Panc1 (cell line): ENCODE measurements around the gene AFM. TPM values are rescaled to one million over a fixed set of nuclear protein-coding genes. Genes with fewer than 3 reads are reported as not detected.

ENCODE experiments used
- ATAC-seq: fragments of 200-7000 bp; cut with Tn5 transposase; 2 replicates; pipeline ENCODE4 v1.9.1; 2020; ENCODE audit warnings: mild to moderate bottlenecking, moderate library complexity
- BruUV-seq: library from RNA; stranded (reverse); fragments of 400-500 nt; replicated peaks from 2 replicates; lab custom pipeline; 2021; lab: Mats Ljungman, UMichigan
- CTCF ChIA-PET: fragments of 300-600 bp; sonication (Branson Sonifier 250); formaldehyde crosslinking; loops from one replicate; lab custom pipeline; 2022; ENCODE audit warnings: antibody characterized with exemption; lab: Charles Lee
- POLR2A ChIA-PET: fragments of 300-600 bp; sonication (Branson Sonifier 250); formaldehyde crosslinking; loops from one replicate; lab custom pipeline; 2022; ENCODE audit warnings: antibody characterized with exemption; lab: Charles Lee
- DNase-seq: peaks from one replicate; pipeline ENCODE4 v3.0.0-alpha.2; 2010; ENCODE audit warnings: low read depth, low spot score
- H3K27ac ChIP-seq: 2 replicates; pipeline ENCODE4 v1.5.1; 2011; ENCODE audit warnings: mild to moderate bottlenecking, low read length, inconsistent platforms
- H3K27me3 ChIP-seq: fragments of 200-500 bp; sonication (Bioruptor generic); 2 replicates; pipeline ENCODE4 v1.6.0; 2014; ENCODE audit warnings: low read length, inconsistent platforms; ENCODE audit not compliant: control insufficient read depth, insufficient read depth
- H3K36me3 ChIP-seq: fragments of 200-500 bp; sonication (Bioruptor generic); 2 replicates; pipeline ENCODE4 v1.5.1; 2014; ENCODE audit warnings: inconsistent platforms, mild to moderate bottlenecking, low read length, moderate library complexity; ENCODE audit not compliant: control insufficient read depth, insufficient read depth
- H3K4me1 ChIP-seq: 2 replicates; pipeline ENCODE4 v1.5.1; 2011; ENCODE audit warnings: inconsistent platforms, mild to moderate bottlenecking, low read length, moderate library complexity; ENCODE audit not compliant: control insufficient read depth, insufficient read depth
- H3K4me3 ChIP-seq, 2 experiments: 2 replicates each; pipeline ENCODE4 v1.5.1; 2011 to 2012; ENCODE audit warnings: low read depth in 2 of 2, low read length in 2 of 2, mild to moderate bottlenecking in 2 of 2, inconsistent platforms in 1 of 2, moderate library complexity in 1 of 2
- H3K9me3 ChIP-seq: fragments of 200-500 bp; sonication (Bioruptor generic); 2 replicates; pipeline ENCODE4 v1.5.1; 2014; ENCODE audit warnings: low read depth, mild to moderate bottlenecking, inconsistent platforms, low read length, moderate library complexity; ENCODE audit not compliant: control insufficient read depth, insufficient read depth
- POLR2AphosphoS5 ChIP-seq: IDR thresholded peaks from 2 replicates; pipeline ENCODE4 v1.6.1; 2012; ENCODE audit warnings: mild to moderate bottlenecking, low read depth, low read length, moderate library complexity
- SIN3A ChIP-seq: IDR thresholded peaks from 2 replicates; pipeline ENCODE4 v1.6.1; 2012; ENCODE audit warnings: low read depth, mild to moderate bottlenecking, low read length, moderate library complexity, borderline replicate concordance; ENCODE audit not compliant: insufficient read depth
- TCF7L2 ChIP-seq: IDR thresholded peaks from 2 replicates; pipeline ENCODE4 v1.6.1; 2011; ENCODE audit warnings: mild to moderate bottlenecking, low read depth, low read length, inconsistent platforms
- in situ Hi-C: cut with HindIII; loops from 2 replicates; pipeline ENCODE4 v1.10.0; 2016; ENCODE audit warnings: low sequenced_read_pairs, low pct_unique_long_range_greater_than_20kb
- intact Hi-C: fragments of 100-400 bp; cut with micrococcal nuclease; formaldehyde crosslinking; loops from one replicate; pipeline ENCODE4 v1.10.0; 2022; ENCODE audit not compliant: unreplicated experiment
- total RNA-seq: library from RNA; stranded (reverse); gene quantifications from one replicate; pipeline ENCODE4 v1.2.1, GENCODE V29; 2021; ENCODE audit not compliant: unreplicated experiment
- TF ChIP-seq, protein P1 (sequence below), 2 experiments: IDR thresholded peaks; 2 replicates each; pipeline ENCODE4 v1.6.1; 2011 to 2012; ENCODE audit warnings: low read depth in 2 of 2, control low read depth in 1 of 2, low read length in 1 of 2, mild to moderate bottlenecking in 1 of 2, moderate library complexity in 1 of 2; ENCODE audit not compliant: insufficient read depth in 1 of 2
- TF ChIP-seq, protein P2 (sequence below): fragments of 450-650 bp; IDR thresholded peaks from 2 replicates; pipeline ENCODE4 v1.5.1; 2017; ENCODE audit warnings: mild to moderate bottlenecking

AFM gene
- total RNA-seq, 1 experiment from 2014 or later, result not detected

DNA sequence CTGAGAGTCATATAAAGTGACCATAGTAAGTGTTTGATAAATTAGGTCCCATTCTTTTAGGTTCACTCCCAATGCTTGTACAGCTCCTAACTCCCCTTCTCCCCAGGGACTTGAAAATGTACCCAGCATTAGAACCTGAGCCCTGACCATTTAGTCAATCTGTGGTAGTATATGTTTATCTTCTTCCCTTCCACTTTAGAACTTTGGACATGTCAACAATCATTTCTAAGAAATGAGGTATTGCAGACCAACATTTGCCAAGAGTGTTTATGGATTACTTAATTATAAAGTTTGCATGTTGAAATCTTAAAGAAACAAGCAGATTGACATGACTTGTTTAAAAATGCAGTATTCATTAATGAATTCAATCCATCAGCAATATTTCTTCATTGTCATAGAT is 26.0 kb downstream of the AFM start:
- POLR2A ChIA-PET, result no interaction called here
- DNase-seq (no peak), ATAC-seq (no peak)
- intact Hi-C loops, result no loop called here
- in situ Hi-C loops, result no loop called here
- no peak overlapping the region for H3K27ac ChIP-seq
- no peaks in the 10 kb centered on the region for H3K9me3 ChIP-seq
- H3K27me3 ChIP-seq, result no peaks in the 10 kb centered on the region
- no peak overlapping the region for H3K4me3 ChIP-seq
- TF ChIP-seq SIN3A (no peak), TCF7L2 (no peak), POLR2AphosphoS5 (no peak)
- TF ChIP-seq, protein P1, sequence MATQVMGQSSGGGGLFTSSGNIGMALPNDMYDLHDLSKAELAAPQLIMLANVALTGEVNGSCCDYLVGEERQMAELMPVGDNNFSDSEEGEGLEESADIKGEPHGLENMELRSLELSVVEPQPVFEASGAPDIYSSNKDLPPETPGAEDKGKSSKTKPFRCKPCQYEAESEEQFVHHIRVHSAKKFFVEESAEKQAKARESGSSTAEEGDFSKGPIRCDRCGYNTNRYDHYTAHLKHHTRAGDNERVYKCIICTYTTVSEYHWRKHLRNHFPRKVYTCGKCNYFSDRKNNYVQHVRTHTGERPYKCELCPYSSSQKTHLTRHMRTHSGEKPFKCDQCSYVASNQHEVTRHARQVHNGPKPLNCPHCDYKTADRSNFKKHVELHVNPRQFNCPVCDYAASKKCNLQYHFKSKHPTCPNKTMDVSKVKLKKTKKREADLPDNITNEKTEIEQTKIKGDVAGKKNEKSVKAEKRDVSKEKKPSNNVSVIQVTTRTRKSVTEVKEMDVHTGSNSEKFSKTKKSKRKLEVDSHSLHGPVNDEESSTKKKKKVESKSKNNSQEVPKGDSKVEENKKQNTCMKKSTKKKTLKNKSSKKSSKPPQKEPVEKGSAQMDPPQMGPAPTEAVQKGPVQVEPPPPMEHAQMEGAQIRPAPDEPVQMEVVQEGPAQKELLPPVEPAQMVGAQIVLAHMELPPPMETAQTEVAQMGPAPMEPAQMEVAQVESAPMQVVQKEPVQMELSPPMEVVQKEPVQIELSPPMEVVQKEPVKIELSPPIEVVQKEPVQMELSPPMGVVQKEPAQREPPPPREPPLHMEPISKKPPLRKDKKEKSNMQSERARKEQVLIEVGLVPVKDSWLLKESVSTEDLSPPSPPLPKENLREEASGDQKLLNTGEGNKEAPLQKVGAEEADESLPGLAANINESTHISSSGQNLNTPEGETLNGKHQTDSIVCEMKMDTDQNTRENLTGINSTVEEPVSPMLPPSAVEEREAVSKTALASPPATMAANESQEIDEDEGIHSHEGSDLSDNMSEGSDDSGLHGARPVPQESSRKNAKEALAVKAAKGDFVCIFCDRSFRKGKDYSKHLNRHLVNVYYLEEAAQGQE (IDR thresholded peaks at IDR 0.05; ENCODE audit: insufficient read depth in 1 of 2, low read depth in 2 of 2, low read length in 1 of 2), result no peak
- TF ChIP-seq, protein P2, sequence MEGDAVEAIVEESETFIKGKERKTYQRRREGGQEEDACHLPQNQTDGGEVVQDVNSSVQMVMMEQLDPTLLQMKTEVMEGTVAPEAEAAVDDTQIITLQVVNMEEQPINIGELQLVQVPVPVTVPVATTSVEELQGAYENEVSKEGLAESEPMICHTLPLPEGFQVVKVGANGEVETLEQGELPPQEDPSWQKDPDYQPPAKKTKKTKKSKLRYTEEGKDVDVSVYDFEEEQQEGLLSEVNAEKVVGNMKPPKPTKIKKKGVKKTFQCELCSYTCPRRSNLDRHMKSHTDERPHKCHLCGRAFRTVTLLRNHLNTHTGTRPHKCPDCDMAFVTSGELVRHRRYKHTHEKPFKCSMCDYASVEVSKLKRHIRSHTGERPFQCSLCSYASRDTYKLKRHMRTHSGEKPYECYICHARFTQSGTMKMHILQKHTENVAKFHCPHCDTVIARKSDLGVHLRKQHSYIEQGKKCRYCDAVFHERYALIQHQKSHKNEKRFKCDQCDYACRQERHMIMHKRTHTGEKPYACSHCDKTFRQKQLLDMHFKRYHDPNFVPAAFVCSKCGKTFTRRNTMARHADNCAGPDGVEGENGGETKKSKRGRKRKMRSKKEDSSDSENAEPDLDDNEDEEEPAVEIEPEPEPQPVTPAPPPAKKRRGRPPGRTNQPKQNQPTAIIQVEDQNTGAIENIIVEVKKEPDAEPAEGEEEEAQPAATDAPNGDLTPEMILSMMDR, result no peak
- CTCF ChIA-PET, result no interaction called here
- H3K4me1 ChIP-seq, result no peaks in the 10 kb centered on the region
- no TSS peak for BruUV-seq
- H3K36me3 ChIP-seq, result no peaks in the 10 kb centered on the region

DNA sequence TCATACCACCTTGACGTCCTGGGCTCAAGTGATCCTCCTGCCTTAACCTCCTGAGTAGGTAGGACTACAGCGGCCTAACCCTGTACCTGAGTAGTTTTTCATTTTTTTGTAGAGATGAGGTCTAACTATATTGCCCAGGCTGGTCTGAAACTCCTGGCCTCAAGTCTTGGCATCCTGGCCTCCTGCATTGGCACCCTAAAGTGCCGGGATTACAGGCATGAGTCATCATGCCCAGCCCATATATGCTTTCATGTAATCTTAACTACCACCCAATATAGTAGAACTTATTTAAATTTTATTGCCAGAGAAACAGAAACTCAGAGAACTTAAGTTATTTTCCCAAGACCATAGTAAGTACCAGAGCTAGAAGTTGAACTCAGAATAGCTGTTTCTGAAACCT is 27.1 kb downstream of the AFM start:
- no TSS peak for BruUV-seq
- in situ Hi-C loops (no loop called here), intact Hi-C loops (no loop called here)
- Histone ChIP-seq H3K9me3 (no peaks in the 10 kb centered on the region), H3K27ac (no peak overlapping the region), H3K27me3 (no peaks in the 10 kb centered on the region), H3K4me3 (no peak overlapping the region), H3K36me3 (no peaks in the 10 kb centered on the region), H3K4me1 (no peaks in the 10 kb centered on the region)
- ATAC-seq, result no peak
- TF ChIP-seq, protein P2, result no peak
- ChIA-PET CTCF (no interaction called here), POLR2A (no interaction called here)
- DNase-seq, result no peak

DNA sequence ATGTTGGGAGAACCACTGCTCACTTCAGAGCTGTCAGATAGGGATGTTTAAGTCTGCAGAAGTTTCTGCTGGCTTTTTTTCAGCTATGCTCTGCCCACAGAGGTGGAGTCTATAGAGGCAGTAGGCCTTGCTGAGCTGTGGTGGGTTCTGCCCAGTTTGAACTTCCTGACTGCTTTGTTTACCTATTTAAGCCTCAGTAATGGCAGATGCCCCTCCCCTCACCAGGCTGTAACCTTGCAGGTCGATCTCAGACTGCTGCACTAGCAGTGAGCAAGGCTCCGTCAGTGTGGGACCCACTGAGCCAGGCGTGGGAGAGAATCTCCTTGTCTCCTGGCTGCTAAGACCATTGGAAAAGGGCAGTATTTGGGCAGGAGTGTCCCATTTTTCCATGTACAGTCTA is 36.8 kb downstream of the AFM start:
- H3K36me3 ChIP-seq, result no peaks in the 10 kb centered on the region
- no peak for ATAC-seq
- no peak for DNase-seq
- no peak for TF ChIP-seq POLR2AphosphoS5
- TF ChIP-seq, protein P1 (IDR thresholded peaks at IDR 0.05; ENCODE audit: insufficient read depth in 1 of 2, low read depth in 2 of 2, low read length in 1 of 2), result no peak
- no peak for TF ChIP-seq TCF7L2
- TF ChIP-seq, protein P2, result no peak
- no peak for TF ChIP-seq SIN3A
- no peaks in the 10 kb centered on the region for H3K4me1 ChIP-seq
- H3K4me3 ChIP-seq, result no peak overlapping the region
- H3K27me3 ChIP-seq, result no peaks in the 10 kb centered on the region
- no peak overlapping the region for H3K27ac ChIP-seq
- in situ Hi-C loops, result no loop called here
- intact Hi-C loops, result no loop called here
- ChIA-PET CTCF (no interaction called here), POLR2A (no interaction called here)
- no TSS peak for BruUV-seq
- no peaks in the 10 kb centered on the region for H3K9me3 ChIP-seq
